Vagina (tissue), 2 donors: Measurements from ENCODE around the gene SH3BP2. TPM values are rescaled to one million over a fixed set of nuclear protein-coding genes. Genes with fewer than 3 reads are reported as not detected.
"Not testable (repeated sequence)": the region's sequence is repeated elsewhere in the genome, so short reads cannot be mapped to it uniquely, and the experiment has no call there.

Source experiments
- DNase-seq, 2 donors: peaks; one replicate each; pipeline ENCODE4 v3.0.0-alpha.2; 2017; ENCODE audit errors: extremely low spot score in 2 of 2
- H3K27ac ChIP-seq: fragments of 200-600 bp; sonication (generic); one replicate; pipeline ENCODE4 v1.5.1; 2019
- H3K27me3 ChIP-seq: fragments of 200-600 bp; sonication (generic); one replicate; pipeline ENCODE4 v1.5.1; 2019
- H3K36me3 ChIP-seq, 2 donors: fragments of 200-600 bp; sonication (generic); one replicate each; pipeline ENCODE4 v1.5.1; 2017 to 2019
- H3K4me1 ChIP-seq: fragments of 200-600 bp; sonication (generic); one replicate; pipeline ENCODE4 v1.5.1; 2019
- H3K4me3 ChIP-seq, 2 donors: fragments of 200-600 bp; sonication (generic); 1 replicate in 1 of 2; 2 replicates in 1 of 2; pipeline ENCODE4 v1.5.1; 2016 to 2019
- H3K9me3 ChIP-seq: fragments of 200-600 bp; sonication (generic); one replicate; pipeline ENCODE4 v1.5.1; 2019
- POLR2A ChIP-seq, 2 donors: fragments of 450-650 bp; IDR thresholded peaks; one replicate each; pipeline ENCODE4 v1.6.1; 2017; ENCODE audit warnings: antibody characterized with exemption in 2 of 2, mild to moderate bottlenecking in 2 of 2, moderate library complexity in 2 of 2
- POLR2AphosphoS5 ChIP-seq, 2 donors: sonication (generic); formaldehyde crosslinking; IDR thresholded peaks; one replicate each; pipeline ENCODE4 v1.9.0; 2017; ENCODE audit warnings: antibody characterized with exemption in 2 of 2, mild to moderate bottlenecking in 2 of 2, low read depth in 1 of 2; ENCODE audit not compliant: insufficient read depth in 1 of 2
- intact Hi-C: fragments of 100-400 bp; cut with DNase I; formaldehyde crosslinking; loops from one replicate; pipeline ENCODE4 v1.15.1; 2023
- total RNA-seq: library from RNA; depleted of rRNA; stranded (reverse); fragments of >200 nt; gene quantifications from one replicate; pipeline ENCODE4 v1.2.3, GENCODE V29; 2016
- TF ChIP-seq, protein P1 (sequence below), 3 experiments: fragments of 450-650 bp in 2 of 3; fragments of 200-600 bp in 1 of 3; sonication (generic) in 1 of 3; IDR thresholded peaks; one replicate each; pipeline ENCODE4 v1.5.1; 2017 to 2019; ENCODE audit warnings: antibody characterized with exemption in 3 of 3, mild to moderate bottlenecking in 2 of 3, moderate library complexity in 2 of 3

The SH3BP2 gene
- total RNA-seq, 1 donor from 2014 or later = 102 TPM

DNA sequence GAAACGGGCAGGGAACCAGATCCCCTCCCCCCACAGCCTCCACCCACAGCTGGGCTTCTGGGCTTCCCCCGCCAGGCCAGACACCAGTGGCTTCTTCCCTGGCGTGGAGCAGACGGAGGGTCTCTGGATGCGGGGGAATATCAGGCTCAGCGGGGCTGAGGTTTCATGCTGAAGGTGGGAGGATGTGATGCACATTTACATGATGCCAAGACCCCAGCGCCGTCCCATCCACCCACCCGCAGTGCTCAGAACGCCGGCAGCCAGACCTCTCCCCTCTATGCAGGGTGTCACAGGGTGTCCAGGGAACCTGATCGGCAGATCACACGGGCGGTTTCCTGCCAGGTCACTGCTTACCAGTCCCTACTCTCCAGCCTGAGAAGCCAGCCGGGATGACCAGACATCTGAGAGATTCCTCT, 24.0 kb upstream of the SH3BP2 start:
- no peak overlapping the region for H3K4me3 ChIP-seq
- no peaks in the 10 kb centered on the region for H3K4me1 ChIP-seq
- no peaks in the 10 kb centered on the region for H3K27me3 ChIP-seq
- no peak for DNase-seq
- H3K36me3 ChIP-seq = no peaks in the 10 kb centered on the region
- TF ChIP-seq POLR2AphosphoS5 (IDR thresholded peaks at IDR 0.05; ENCODE audit: insufficient read depth in 1 of 2, low read depth in 1 of 2) = no peak
- TF ChIP-seq, protein P1, sequence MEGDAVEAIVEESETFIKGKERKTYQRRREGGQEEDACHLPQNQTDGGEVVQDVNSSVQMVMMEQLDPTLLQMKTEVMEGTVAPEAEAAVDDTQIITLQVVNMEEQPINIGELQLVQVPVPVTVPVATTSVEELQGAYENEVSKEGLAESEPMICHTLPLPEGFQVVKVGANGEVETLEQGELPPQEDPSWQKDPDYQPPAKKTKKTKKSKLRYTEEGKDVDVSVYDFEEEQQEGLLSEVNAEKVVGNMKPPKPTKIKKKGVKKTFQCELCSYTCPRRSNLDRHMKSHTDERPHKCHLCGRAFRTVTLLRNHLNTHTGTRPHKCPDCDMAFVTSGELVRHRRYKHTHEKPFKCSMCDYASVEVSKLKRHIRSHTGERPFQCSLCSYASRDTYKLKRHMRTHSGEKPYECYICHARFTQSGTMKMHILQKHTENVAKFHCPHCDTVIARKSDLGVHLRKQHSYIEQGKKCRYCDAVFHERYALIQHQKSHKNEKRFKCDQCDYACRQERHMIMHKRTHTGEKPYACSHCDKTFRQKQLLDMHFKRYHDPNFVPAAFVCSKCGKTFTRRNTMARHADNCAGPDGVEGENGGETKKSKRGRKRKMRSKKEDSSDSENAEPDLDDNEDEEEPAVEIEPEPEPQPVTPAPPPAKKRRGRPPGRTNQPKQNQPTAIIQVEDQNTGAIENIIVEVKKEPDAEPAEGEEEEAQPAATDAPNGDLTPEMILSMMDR (IDR thresholded peaks at IDR 0.05) = no peak
- no peak for TF ChIP-seq POLR2A (IDR thresholded peaks at IDR 0.05)
- H3K27ac ChIP-seq = no peak overlapping the region
- intact Hi-C loops = loop anchor here (10.0 kb wide), 1 partner anchor 76 kb away; the partner anchor contains the start of gene ADD1
- H3K9me3 ChIP-seq = no peaks in the 10 kb centered on the region

DNA sequence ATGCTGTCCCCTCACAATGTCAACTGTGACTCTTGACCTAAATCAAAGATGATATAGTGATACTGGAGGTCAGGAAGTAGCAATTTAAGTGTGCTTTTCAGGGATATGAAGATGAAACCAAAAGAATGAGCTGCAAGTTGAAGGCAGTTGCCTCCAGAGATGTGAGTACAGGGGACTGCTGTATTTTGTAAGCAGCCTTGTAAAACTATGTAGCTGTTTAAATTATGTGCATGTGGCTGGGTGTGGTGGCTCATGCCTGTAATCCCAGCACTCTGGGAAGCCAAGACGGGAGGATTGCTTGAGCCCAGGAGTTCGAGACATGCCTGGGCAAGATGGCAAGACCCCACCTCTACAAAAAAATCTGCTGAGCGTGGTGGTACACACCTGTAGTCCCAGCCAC, 21.6 kb upstream of the SH3BP2 start:
- intact Hi-C loops = no loop called here
- DNase-seq = no peak
- Histone ChIP-seq H3K36me3 (no peaks in the 10 kb centered on the region), H3K27me3 (no peaks in the 10 kb centered on the region), H3K4me3 (no peak overlapping the region), H3K9me3 (no peaks in the 10 kb centered on the region), H3K27ac (no peak overlapping the region), H3K4me1 (no peaks in the 10 kb centered on the region)
- TF ChIP-seq POLR2AphosphoS5 (IDR thresholded peaks at IDR 0.05; ENCODE audit: insufficient read depth in 1 of 2, low read depth in 1 of 2) = no peak
- TF ChIP-seq, protein P1 (IDR thresholded peaks at IDR 0.05) = no peak
- TF ChIP-seq POLR2A (IDR thresholded peaks at IDR 0.05) = no peak

DNA sequence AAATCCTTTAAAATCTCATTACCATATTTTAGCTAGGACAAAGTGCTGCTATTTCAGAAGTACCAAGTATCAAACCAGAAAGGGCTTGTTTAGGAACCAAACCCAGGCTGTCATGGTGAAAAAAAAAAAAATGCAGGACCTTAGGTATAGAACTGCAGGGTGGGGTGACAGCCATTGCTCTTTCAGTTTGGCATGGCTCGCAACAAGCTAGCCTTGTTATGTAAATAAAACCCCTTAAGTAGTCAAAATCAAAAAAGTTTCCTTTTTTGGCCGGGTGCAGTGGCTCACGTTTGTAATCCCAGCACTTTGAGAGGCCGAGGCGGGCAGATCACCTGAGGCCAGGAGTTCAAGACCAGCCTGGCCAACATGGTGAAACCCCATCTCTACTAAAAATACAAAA, 12.2 kb upstream of the SH3BP2 start:
- H3K9me3 ChIP-seq, H3K36me3 ChIP-seq, DNase-seq, intact Hi-C loops, H3K4me1 ChIP-seq, H3K27ac ChIP-seq, H3K27me3 ChIP-seq, H3K4me3 ChIP-seq: not testable (repeated sequence)

DNA sequence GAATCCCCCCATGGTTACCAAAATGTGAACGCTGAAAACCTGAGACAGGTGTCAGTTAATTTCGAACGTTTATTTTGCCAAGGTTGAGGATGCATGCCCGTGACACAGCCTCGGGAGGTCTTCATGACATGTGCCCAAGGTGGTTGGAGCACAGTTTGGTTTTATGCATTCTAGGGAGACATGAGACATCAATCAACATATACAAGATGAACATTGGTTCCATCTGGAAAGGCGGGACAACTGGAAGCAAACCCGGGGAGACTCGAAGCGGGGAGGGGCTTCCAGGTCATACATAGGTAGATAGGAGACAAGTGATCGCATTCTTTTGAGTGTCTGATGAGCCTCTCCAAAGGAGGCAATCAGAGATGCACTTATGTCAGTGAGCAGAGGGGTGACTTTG, 11.0 kb upstream of the SH3BP2 start:
- no peaks in the 10 kb centered on the region for H3K36me3 ChIP-seq
- no peak for DNase-seq
- H3K4me1 ChIP-seq = peaks cover 7% of the 10 kb centered on the region
- no peak overlapping the region for H3K4me3 ChIP-seq
- intact Hi-C loops = no loop called here
- TF ChIP-seq POLR2AphosphoS5 (IDR thresholded peaks at IDR 0.05; ENCODE audit: insufficient read depth in 1 of 2, low read depth in 1 of 2) = no peak
- TF ChIP-seq POLR2A (IDR thresholded peaks at IDR 0.05) = no peak
- TF ChIP-seq, protein P1 (IDR thresholded peaks at IDR 0.05) = no peak
- H3K27me3 ChIP-seq = no peaks in the 10 kb centered on the region
- H3K27ac ChIP-seq = no peak overlapping the region
- H3K9me3 ChIP-seq = no peaks in the 10 kb centered on the region

DNA sequence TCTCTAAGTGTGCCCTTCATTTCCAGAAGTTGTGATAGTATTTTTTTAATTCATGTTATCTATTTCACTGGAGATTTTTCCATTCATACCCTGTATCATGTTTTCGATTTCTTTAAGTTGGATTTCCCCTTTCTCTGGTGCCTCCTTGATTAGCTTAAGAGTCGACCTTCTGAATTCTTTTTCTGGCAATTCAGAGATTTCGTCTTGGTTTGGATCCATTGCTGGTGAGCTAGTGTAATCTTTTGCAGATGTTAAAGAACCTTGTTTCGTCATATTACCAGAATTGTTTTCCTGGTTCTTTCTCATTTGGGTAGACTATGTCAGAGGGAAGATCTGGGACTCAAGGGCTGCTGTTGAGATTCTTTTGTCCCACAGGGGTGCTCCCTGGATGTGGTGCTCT, 9.1 kb upstream of the SH3BP2 start:
- no peak for DNase-seq
- peaks cover 26% of the 10 kb centered on the region for H3K4me1 ChIP-seq
- no peak overlapping the region for H3K27ac ChIP-seq
- H3K36me3 ChIP-seq = no peaks in the 10 kb centered on the region
- H3K9me3 ChIP-seq = no peaks in the 10 kb centered on the region
- no peaks in the 10 kb centered on the region for H3K27me3 ChIP-seq
- no peak for TF ChIP-seq POLR2AphosphoS5 (IDR thresholded peaks at IDR 0.05; ENCODE audit: insufficient read depth in 1 of 2, low read depth in 1 of 2)
- TF ChIP-seq, protein P1 (IDR thresholded peaks at IDR 0.05) = no peak
- no peak overlapping the region for H3K4me3 ChIP-seq
- intact Hi-C loops = no loop called here

GRCh38 chr4:2785613-2786012, 7.3 kb upstream of the SH3BP2 start:
- Histone ChIP-seq H3K27me3 (no peaks in the 10 kb centered on the region), H3K27ac (no peak overlapping the region), H3K36me3 (no peaks in the 10 kb centered on the region), H3K9me3 (no peaks in the 10 kb centered on the region), H3K4me3 (no peak overlapping the region), H3K4me1 (peaks cover 27% of the 10 kb centered on the region)
- no peak for DNase-seq
- intact Hi-C loops = no loop called here
- TF ChIP-seq, protein P1 (IDR thresholded peaks at IDR 0.05) = no peak
- no peak for TF ChIP-seq POLR2AphosphoS5 (IDR thresholded peaks at IDR 0.05; ENCODE audit: insufficient read depth in 1 of 2, low read depth in 1 of 2)
- TF ChIP-seq POLR2A (IDR thresholded peaks at IDR 0.05) = no peak
